GM21515 (cell line): Measurements from ENCODE around the gene AFP.

Source experiments
- ATAC-seq: cut with Tn5 transposase; IDR thresholded peaks from one replicate; pipeline ENCODE4 v1.9.1; 2021; ENCODE audit not compliant: unreplicated experiment

The AFP gene

DNA sequence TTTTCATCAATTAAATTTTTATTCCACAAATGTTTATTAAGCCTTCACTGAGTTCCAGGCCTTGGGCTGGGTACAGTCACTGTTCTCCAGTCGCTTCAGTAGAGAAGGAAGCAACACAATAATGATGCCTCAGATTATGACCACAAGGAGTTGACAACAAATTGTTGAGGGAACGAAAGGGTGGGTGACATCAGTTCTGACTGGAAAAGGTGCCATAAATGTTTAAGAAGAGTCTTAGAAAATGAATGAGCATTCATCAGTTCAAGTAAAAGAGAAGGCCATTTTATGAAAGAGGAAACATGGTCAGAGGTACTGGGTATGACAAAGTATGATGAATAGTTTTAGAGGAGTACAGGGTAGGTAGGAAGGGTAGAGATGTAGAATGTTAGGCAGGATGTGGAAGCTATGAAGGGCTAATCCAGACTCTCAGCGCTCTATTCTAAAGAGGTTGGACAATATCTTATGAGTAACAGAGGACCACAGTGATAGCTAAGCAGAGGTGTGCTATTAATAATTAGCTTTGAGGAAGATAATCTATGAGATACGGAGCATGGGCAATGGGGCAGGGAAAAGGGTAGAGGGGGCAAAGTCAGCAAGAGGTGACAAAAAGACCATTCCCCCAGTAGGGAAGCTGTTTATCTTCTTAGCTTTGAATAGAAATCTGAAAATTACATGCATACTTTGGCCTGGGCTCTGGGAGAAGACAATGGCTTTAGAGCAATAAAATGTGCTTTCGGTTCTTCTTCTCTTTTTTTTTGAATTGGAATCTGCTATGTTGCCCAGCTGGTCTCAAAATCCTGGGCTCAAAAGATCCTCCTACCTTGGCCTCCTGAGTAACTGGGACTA lies 20.4 kb downstream of the AFP start:
- no peak for ATAC-seq

DNA sequence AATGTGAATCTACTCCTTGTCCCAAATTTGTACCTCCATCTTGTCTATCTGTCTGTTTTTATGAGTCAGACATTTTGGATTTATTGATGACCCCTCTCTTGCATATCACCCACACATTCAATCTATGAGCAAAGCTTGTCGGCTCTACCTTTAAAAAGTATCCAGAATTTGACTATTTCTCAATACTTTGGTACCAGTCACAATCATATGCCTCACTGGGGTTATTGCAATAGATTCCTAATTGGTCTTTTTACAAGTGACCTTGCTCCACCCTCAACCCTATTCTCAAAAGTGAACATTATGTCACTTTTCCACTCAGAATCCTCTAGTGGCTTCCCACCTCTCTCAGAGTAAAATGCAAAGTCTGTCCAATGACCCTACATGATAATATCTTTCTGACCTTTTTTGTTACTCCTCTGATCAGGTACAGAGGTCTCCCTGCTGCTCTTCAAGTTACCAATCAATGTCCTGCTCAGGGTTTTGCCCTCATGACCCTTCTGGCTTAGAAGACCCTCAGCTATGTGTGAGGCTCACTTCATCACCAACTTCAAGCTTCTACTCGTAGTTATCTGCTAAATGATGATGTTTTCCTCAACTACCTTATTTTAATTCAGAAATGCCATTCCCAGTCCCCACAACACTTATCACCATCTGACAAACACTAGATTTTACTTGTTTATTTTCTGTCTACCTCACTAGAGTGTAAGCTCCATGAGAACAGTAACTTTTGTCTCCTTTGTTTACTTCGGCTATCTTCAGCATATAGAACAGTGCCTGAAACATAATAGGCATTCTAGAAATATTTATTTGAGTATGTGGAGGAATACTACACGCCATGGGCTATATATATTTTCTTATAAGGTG lies 22.4 kb downstream of the AFP start:
- no peak for ATAC-seq

DNA sequence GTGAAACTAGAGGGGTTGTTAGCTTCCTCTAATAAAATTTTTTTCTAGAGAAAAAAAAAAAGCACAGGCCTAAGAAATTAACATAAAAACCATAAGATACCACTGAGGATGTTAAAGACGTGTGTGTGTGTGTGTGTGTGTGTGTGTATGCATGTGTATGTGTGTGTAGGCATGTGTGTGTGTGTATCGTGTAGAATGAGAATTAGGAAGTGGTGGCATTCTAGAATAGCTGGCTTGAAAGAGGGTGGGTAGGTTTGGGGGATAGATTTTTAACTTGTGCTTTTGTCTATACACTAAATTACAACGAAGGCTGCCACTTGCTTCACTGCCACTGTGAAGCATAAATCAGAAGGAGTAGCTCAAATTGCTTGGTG lies 23.0 kb downstream of the AFP start:
- no peak for ATAC-seq

DNA sequence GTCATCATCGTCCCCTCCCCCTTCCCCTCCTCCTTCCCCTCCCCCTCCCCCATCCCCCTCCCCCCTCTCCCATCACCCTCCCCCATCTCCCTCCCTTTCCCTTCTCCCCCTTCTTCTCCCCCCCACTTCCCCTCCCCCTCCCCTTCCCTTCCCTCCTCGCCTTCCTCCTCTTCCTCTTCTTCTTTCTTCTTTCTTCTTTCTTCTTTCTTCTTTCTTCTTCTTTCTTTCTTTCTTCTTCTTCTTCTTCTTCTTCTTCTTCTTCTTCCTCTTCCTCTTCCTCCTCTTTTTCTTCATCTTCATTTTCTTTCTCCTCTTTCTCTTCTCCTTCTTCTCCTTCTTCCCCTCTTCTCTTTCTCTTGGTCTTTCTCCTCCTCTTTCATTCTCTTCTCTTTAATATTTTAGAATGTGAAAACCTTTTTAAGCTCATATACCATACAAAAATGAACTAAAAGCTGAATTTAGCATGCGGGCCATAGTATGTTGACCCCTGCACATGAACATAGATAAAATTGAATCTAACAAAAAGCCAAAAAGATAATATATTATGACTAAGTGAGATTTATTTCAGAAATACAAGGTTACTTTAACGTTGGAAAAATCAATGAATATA lies 25.0 kb downstream of the AFP start:
- ATAC-seq, result no peak

DNA sequence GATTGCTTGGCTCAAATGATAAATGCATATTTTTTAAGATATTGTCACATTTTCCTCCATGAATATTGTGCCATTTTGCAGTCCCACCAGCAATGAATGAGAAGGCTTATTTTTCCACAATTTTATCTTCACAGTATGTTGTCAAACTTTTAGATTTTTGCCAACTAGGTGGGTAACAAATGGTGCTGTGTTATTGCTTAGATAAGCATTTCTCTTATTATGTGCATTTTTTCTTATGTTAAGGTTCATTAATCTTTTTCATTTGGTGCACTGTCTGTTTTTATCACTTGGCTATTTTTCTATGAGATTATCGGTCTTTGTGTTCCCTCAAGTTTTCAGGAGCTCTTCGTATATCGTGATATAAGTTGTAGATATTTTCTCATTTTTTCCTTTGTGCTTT lies 32.1 kb downstream of the AFP start:
- no peak for ATAC-seq

DNA sequence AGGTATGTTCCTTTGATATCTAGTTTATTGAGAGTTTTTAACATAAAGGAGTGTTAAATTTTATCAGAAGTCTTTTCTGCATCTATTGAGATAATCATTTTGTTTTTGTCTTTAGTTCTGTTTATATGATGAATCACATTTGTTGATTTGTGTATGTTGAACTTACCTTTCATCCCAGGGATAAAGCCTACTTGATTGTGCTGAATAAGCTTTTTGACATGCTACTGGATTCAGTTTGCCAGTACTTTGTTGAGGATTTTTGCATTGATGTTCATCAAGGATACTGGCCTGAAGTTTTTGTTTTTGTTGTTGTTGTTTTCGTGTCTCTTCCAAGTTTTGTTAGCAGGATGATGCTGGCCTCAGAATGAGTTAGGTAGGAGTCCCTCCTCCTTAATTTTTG lies 34.7 kb downstream of the AFP start:
- no peak for ATAC-seq

DNA sequence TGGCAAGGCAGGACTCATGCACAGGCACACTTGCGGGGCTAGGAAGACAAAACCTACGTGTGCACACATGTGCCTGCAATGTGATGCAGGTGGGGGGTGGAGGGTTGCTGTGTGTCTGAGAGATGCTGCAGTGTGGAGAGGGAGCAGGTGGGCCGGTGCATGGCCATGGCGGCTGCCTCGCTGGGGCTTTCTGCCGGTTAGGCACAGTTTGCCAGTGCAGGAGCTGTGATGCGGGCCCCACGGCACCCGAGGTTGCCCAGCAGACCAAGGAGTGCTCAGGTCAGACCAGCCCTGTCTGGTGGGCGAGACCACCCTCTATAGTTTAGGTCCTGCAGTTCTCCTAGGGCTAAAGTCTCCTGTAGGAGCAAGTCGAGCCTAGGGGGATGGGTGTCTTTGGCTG lies 41.2 kb downstream of the AFP start:
- ATAC-seq, result no peak

DNA sequence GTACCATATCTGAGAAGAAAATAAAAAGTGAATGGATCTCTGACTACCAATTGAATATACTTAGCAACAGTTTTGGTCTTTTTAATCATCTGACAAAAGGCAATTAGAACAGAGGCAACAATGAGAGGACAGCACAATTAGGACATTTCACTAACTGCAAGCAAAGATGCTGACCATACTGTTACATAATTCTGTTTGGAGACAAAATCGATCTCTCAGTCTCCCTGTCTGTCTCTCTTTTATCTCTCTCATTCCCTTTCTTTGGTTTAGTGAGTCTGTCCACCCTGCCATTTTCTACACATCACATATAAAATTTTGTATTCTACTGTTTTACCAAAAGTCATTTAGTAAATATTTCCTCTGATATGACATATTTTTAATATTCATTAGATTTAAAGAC lies 43.3 kb downstream of the AFP start:
- no peak for ATAC-seq

DNA sequence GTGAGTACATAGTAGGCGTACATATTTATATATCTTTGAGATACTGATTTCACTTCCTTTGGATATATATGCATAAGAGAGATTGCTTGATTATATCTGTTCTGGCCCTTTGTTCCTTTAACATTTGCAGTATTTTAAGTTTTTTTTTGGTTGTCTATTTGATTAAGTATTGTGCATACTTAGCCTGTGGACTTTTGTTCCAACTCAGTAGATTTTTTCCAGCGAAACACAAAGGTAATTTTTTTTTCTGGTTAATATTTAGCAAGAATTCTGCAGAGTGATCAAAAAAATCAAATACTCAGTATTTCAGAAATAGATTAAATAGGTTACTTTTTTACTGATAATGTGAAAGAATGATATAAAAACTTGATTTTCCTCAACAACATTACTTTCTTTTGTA lies 45.3 kb downstream of the AFP start, which contains the start of gene AFM:
TSS of gene AFM (plus strand) at position 388 of the 400 bp plus-strand sequence. CDS start 31 bp downstream, outside the sequence.
- ATAC-seq, result no peak

DNA sequence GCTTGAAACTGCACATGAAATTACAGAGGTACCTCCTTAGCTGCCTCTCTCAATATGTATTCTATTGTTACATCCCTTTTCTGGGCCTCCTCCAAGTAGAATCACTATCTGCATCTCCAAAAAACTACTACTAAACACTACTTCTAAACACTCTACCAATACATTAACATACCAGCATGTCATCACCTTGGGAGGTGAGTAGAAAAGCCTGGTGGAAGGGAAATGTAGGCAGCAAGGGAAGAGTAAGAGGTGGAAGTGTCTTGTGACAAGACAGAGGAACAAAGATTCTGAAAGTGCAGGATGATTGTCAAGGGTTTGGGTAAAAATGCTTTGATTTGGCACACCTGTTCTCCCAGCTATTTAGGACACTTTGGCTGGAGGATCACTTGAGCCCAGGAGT lies 49.1 kb downstream of the AFP start:
- no peak for ATAC-seq

DNA sequence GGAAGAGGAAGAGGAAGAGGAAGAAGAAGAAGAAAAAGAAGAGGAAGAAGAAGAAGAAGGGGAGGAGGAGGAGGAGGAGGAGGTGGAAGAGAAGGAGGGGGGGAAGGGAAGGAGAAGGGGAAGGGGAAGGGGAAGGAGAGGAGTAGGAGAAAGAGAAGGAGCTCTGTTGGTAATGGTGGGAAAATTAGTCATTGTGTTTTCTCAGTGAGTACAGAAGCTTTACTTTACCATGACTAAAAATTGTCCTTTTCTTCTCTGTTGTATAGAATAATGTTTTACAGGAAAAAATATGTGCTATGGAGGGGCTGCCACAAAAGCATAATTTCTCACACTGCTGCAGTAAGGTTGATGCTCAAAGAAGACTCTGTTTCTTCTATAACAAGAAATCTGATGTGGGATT lies 49.6 kb downstream of the AFP start:
- no peak for ATAC-seq

DNA sequence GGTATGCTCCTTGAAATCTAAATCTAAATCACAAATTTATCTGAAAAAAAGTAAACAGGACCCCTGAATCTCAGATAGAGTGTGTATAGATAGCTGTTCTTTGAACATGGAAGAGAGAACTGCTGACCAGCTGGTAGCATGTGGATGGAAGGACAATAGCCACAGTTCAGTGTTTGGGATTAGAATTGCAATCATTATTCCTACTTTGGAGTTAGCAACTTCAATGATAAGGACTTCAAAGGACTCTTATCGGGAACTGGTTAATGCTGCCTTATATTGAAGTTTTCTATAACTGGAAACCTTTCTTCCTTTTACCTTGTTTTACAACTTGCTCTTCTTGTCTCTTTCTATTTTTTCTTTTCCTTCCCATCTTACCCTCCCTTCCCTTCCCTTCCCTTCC lies 50.5 kb downstream of the AFP start:
- no peak for ATAC-seq

DNA sequence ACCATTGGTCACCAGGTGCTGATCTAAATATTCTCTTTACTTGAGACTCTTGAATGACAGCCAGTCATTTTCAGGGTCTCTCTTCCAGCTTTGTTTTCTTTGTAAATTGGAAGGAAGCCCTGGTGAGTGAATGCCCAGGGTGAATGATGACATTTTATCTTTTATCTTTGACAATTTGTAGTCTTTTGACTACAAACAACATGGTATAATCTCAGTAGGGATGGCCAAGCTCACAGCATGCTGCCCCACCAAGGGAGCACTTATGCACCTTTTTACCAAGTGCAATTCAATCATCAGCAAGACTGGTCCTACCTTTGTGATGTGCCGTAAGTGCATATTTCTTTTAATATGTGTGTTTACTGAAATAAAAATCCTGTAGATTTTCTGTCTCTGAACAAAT lies 51.2 kb downstream of the AFP start:
- ATAC-seq, result no peak

DNA sequence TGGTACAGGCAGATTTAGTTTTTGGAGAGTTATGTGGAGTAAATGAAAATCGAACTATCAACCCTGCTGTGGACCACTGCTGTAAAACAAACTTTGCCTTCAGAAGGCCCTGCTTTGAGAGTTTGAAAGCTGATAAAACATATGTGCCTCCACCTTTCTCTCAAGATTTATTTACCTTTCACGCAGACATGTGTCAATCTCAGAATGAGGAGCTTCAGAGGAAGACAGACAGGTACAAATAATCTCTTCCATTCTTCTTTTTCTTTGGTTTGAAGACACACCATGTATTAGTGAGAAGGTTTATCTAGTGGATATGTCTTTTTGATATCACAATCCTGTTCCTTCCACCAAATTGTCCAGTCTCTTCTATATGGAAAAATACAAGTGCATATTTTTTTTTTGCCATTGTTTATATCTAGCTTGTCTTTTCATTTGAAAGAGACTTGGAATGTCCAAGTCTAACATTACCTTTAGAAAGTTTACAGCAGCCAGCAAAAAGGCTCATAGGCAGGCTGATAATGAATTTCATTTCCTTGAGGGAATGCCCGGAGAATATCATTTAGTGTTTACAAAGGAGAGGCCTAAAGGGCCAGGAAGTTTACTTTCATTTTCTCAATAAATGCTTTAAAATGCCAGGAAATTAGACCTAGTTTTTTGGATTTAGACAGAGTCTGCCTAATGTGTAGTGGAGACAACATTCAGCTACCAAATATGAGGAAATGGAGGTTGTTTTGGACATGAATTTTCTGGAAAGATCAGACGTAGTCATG lies 64.2 kb downstream of the AFP start:
- ATAC-seq, result no peak

DNA sequence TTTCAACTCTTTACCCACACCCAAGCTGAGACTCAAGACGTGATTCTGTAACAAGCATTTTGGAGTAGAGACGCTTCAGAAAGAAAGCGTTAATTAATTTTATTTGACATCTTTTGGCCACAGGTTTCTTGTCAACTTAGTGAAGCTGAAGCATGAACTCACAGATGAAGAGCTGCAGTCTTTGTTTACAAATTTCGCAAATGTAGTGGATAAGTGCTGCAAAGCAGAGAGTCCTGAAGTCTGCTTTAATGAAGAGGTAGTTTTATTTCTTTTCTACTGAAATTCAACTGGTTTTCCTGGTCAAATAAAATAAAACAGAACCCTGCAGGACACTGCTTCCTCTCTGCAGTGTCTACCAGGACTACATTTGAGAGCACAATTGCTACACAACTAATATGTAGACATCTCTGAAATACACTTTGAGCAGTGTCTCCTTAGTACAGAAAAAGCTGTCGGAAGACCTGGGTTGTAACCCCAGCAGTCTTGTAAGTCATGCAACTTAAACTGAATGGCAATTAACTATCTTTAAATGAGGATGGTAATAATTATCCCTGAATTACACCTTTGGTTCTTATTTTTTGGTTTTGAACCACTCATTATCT lies 65.7 kb downstream of the AFP start:
- ATAC-seq, result no peak

DNA sequence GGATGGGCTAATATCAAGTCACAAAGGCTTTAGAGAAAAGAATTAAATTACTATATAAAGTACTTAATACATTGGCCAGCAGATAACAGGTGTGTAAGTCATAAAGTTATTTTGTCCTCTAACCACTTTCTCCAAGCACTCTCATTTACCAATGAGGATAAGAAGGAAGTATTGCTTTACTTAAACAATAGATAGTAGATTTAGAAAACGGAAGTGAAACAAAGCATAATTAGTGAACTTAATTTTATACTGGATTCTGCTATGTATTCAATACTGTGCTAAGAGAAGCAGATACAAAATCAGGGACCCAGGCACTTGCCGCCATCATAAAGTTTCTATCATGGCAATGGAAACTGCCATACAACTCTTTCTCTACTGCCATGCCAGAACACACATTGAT lies 69.5 kb downstream of the AFP start:
- no peak for ATAC-seq
